Type B pancreatic cell (in vitro differentiated cells): ENCODE data around the gene PSMB7. TPM values are rescaled to one million over a fixed set of nuclear protein-coding genes. Genes with fewer than 3 reads are reported as not detected.

Source experiments
- DNase-seq: peaks from one replicate; pipeline ENCODE4 v3.0.0; 2021; ENCODE audit warnings: mixed read lengths; ENCODE audit not compliant: unreplicated experiment; ENCODE audit errors: extremely low spot score
- H3K27ac Mint-ChIP-seq: 2 replicates; pipeline ENCODE4 v1.8.0; 2021; ENCODE audit warnings: mild to moderate bottlenecking, mixed read lengths
- H3K27me3 Mint-ChIP-seq: 2 replicates; pipeline ENCODE4 v1.8.0; 2021; ENCODE audit warnings: mixed read lengths
- H3K36me3 Mint-ChIP-seq: 2 replicates; pipeline ENCODE4 v1.8.0; 2021; ENCODE audit warnings: mixed read lengths
- H3K4me1 Mint-ChIP-seq: one replicate; pipeline ENCODE4 v1.8.0; 2021; ENCODE audit warnings: mixed read lengths; ENCODE audit not compliant: unreplicated experiment
- H3K4me3 Mint-ChIP-seq: 2 replicates; pipeline ENCODE4 v1.8.0; 2021; ENCODE audit warnings: mild to moderate bottlenecking, mixed read lengths
- H3K9me3 Mint-ChIP-seq: 2 replicates; pipeline ENCODE4 v1.8.0; 2021; ENCODE audit warnings: mixed read lengths
- CTCF ChIP-seq: fragments of 200-600 bp; sonication (generic); conservative IDR thresholded peaks from 2 replicates; pipeline ENCODE4 v1.5.0; 2021; ENCODE audit warnings: antibody characterized with exemption, mild to moderate bottlenecking
- total RNA-seq: library from RNA; stranded (reverse); gene quantifications from 2 replicates; pipeline ENCODE4 v1.2.1, GENCODE V29; 2021; ENCODE audit warnings: low replicate concordance

Gene PSMB7
- total RNA-seq, 1 donor from 2014 or later: 168 TPM

DNA sequence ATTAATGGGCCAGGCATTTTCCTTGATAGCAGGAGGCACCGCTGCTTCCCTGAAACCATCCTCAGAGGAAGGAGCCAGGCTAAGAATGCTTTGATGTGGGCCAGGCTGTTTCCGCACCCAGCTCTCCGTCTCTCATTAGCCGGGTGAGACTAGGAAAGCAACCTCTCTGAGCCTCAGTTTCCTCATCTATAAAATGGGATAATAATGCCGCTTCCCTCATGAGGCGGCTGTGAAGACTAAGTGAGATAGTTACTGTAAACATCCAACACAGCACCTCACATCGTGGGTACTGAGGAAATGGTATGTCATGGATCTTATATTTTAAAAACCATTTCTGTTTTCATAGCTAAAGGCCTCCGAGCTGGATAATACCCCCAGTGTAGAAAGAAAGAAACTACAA lies 111.0 kb downstream of the PSMB7 start:
- Mint-ChIP-seq H3K4me1 (peaks cover 11% of the 10 kb centered on the region), H3K4me3 (no peak overlapping the region), H3K27ac (no peak overlapping the region), H3K9me3 (no peaks in the 10 kb centered on the region), H3K36me3 (peaks cover 7% of the 10 kb centered on the region), H3K27me3 (peaks cover 3% of the 10 kb centered on the region)
- no peak for TF ChIP-seq CTCF
- no peak for DNase-seq

DNA sequence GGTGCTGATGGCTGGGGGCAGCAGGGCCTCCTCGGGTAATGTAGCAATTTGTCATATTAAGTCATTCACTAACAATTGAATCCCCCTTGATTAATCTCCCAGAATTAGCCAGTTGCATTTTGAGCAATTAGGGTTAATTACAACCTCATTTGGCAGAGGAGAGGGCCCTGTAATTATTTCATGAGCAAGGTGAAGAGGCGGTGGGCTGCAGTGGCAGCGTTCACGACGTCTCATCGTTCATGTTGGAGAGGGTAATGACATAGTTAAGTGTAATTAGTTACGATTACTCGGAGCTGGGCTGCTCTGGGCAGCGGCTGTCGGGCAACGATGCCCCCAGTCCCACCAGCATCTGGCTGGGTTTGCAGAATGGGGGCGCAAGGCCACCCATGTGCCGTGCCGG lies 111.5 kb downstream of the PSMB7 start:
- Mint-ChIP-seq H3K4me1 (peaks cover 11% of the 10 kb centered on the region), H3K27ac (no peak overlapping the region), H3K36me3 (peaks cover 7% of the 10 kb centered on the region), H3K4me3 (no peak overlapping the region), H3K9me3 (no peaks in the 10 kb centered on the region), H3K27me3 (peaks cover 3% of the 10 kb centered on the region)
- no peak for TF ChIP-seq CTCF
- no peak for DNase-seq

Other genes with a start within 250 kb of the PSMB7 start
- gene NEK6, start 157.5 kb downstream of the PSMB7 start, total RNA-seq: 4.6 and 19.3 TPM in 2 replicates
- 0.21 and 0.31 TPM in 2 replicates for gene ADGRD2, start 35.0 kb upstream of the PSMB7 start, total RNA-seq
- gene NR5A1, start 92.0 kb upstream of the PSMB7 start, total RNA-seq: 0.12 and 0.26 TPM in 2 replicates